ENCODE measurements around the gene MYL12A. TPM values are rescaled to one million over a fixed set of nuclear protein-coding genes. Genes with fewer than 3 reads are reported as not detected.

The MYL12A gene
- total RNA-seq, 4 donors from 2014 or later: 256 to 378 (median 305) TPM

DNA sequence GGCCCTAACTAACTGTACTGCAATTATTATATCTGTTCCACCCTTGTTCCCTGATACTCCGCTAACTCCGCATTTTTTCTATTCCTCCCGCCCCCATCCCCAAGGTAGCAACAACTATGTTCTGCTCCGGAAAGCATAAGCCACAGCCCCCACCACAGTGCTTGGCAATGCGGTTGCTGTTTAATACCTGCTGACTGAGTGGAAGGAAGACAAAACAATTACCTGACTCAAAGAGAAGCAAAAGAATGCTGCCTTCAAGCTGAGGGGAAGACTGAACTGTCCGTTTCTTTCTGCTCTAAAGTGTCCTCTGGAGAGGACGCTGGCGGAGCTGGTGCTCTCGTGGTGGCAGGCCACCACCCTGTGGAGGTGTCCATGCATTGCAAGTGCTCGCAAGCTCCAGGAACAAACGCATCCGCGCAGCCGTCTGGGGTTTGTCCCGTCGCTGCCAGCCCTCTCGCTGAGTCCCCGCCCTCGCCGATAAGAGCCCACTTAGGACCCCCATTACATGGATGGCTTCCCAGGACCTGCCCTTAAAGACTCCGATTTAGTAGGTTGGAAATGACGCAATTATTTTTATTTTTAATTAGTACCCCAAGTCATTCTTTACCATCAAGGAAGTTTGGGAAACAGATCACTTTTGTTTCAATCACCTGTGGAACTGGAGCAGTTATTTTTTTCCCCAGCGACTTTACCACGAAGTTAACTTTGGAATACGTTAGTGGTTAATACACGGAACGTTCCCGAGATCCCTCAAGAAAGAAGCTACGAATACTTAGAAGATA, 1.6 kb upstream of the MYL12A start:
- Histone ChIP-seq H3K27me3 (no peaks in the 10 kb centered on the region), H3K9me3 (no peaks in the 10 kb centered on the region), H3K27ac (peak overlapping the region; percentile 92 to 98), H3K36me3 (no peaks in the 10 kb centered on the region), H3K4me1 (peaks cover 0 to 6% of the 10 kb centered on the region in 2 donors), H3K4me3 (peak overlapping the region; percentile 72 to 99)
- TF ChIP-seq, protein P1, sequence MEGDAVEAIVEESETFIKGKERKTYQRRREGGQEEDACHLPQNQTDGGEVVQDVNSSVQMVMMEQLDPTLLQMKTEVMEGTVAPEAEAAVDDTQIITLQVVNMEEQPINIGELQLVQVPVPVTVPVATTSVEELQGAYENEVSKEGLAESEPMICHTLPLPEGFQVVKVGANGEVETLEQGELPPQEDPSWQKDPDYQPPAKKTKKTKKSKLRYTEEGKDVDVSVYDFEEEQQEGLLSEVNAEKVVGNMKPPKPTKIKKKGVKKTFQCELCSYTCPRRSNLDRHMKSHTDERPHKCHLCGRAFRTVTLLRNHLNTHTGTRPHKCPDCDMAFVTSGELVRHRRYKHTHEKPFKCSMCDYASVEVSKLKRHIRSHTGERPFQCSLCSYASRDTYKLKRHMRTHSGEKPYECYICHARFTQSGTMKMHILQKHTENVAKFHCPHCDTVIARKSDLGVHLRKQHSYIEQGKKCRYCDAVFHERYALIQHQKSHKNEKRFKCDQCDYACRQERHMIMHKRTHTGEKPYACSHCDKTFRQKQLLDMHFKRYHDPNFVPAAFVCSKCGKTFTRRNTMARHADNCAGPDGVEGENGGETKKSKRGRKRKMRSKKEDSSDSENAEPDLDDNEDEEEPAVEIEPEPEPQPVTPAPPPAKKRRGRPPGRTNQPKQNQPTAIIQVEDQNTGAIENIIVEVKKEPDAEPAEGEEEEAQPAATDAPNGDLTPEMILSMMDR (IDR thresholded peaks at IDR 0.05): peak; percentile 93
- peak in 1 of 2 donors; percentile 27 for TF ChIP-seq POLR2A (IDR thresholded peaks at IDR 0.05)
- peak; percentile 84 to 86 for DNase-seq
- intact Hi-C loops (cut with DNase I; ENCODE audit: low total_unique reads): loop anchor here (10.0 kb wide), 1 partner anchor 321 kb away; no protein-coding TSS in a partner anchor

DNA sequence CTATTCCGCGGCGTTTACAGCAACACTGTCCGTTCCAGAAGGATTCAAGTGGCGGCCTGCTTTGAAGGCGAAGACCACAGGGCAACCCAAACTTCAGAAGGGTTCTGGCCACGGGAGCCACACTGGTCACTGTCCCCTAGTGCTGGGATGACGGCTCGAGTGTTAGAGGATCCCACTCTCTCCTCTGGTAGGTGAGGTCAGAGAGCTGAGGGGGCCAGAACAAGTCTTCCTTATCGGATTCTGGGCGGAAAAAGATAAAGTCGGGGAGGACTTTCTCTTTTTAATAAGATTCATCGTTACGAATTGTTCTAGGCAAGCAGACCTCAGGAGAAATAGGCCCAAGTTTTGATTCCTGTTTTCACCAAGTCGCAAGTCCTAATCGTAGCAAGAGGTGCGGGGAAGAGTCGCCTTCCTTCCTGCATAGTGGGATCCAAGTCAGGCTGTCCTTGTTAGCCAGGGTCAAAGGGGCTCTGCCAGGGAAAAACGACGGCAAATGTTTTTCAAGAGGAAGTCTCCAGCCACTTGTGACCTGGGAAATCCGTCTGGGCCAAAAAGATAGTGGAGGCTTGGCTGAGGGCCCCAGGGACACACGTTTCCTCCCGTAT, 864 bp upstream of the MYL12A start:
- DNase-seq: peak; percentile 28 to 48
- TF ChIP-seq, protein P1 (IDR thresholded peaks at IDR 0.05): no peak
- TF ChIP-seq POLR2A (IDR thresholded peaks at IDR 0.05): no peak
- Histone ChIP-seq H3K27ac (peak overlapping the region; percentile 92 to 98), H3K4me1 (peaks cover 0 to 6% of the 10 kb centered on the region in 2 donors), H3K9me3 (no peaks in the 10 kb centered on the region), H3K36me3 (no peaks in the 10 kb centered on the region), H3K27me3 (no peaks in the 10 kb centered on the region), H3K4me3 (peak overlapping the region; percentile 72 to 99)
- intact Hi-C loops (cut with DNase I; ENCODE audit: low total_unique reads): loop anchor here (10.0 kb wide), 1 partner anchor 322 kb away; no protein-coding TSS in a partner anchor

DNA sequence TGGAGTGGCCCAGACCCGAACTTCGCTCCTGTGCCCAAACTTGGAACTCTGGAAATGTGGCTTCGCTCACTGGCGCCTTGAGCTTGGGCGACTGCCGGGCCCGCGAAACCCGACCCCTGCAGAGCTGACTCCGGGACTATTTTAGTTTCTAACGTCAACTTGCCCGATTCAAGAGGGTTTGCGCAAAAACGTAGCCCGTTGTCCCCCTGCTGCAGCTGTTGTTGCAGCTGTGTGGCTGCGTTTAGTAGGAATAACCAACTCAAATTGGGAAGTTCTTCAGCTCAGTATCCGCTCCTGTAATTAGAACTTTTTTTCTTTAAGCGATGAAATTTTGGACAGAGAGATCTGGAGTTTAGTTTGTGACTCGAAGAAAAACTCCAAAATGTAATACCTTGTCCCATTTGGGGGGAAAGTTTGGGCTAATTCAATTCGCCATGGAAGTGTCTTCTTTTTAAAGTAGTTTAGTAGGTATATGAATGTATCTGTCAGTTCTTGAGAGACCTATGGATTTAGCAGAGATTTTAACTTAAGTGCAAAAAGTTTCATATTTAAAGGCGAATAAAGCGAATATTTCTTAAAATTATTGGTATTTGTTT, 559 bp downstream of the MYL12A start:
- Histone ChIP-seq H3K4me1 (peaks cover 0 to 6% of the 10 kb centered on the region in 2 donors), H3K27ac (peak overlapping the region; percentile 92 to 98), H3K27me3 (no peaks in the 10 kb centered on the region), H3K36me3 (no peaks in the 10 kb centered on the region), H3K9me3 (no peaks in the 10 kb centered on the region), H3K4me3 (peak overlapping the region; percentile 72 to 99)
- TF ChIP-seq, protein P1 (IDR thresholded peaks at IDR 0.05): no peak
- TF ChIP-seq POLR2A (IDR thresholded peaks at IDR 0.05): no peak
- DNase-seq: peak in 1 of 2 donors; percentile 51
- intact Hi-C loops (cut with DNase I; ENCODE audit: low total_unique reads): loop anchor here (10.0 kb wide), 1 partner anchor 323 kb away; no protein-coding TSS in a partner anchor

DNA sequence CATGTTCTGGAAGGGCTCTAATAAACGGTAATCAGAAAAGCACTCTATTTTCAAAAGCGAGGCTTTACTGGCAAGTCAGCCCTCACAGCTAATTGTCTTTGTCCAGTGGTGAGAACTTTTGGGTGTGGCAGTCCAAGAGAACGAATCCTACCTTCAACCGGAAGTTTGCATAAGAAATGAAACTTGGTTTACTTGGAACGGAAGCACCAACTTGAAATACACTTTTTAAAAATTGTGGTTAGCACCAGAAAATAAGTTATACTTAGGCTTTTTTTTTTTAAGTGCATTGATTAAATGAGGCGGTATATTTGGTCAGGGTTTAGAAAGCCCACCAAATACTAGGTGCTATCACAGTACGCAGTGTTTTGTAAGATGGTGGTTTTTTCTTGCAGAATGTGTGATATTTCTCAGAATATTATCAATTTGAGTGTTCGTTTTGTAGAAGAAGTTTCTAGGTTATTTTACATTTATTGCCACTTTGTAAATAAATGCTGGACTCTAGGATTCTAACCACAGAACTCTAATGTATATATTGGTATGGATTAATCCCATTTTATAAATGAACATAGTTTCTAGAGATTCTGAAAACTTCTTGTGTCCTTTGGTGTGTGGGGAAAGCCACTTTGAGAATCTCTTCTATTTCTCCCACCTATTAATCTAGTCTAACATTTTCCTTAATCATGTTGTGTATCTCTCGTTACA, 1.2 kb downstream of the MYL12A start:
- TF ChIP-seq POLR2A (IDR thresholded peaks at IDR 0.05): no peak
- TF ChIP-seq, protein P1 (IDR thresholded peaks at IDR 0.05): no peak
- no peak for DNase-seq
- Histone ChIP-seq H3K27me3 (no peaks in the 10 kb centered on the region), H3K36me3 (no peaks in the 10 kb centered on the region), H3K4me1 (peaks cover 0 to 6% of the 10 kb centered on the region in 2 donors), H3K27ac (peak overlapping the region; percentile 92 to 98), H3K4me3 (peak overlapping the region; percentile 72 to 99), H3K9me3 (no peaks in the 10 kb centered on the region)
- intact Hi-C loops (cut with DNase I; ENCODE audit: low total_unique reads): loop anchor here (10.0 kb wide), 1 partner anchor 324 kb away; no protein-coding TSS in a partner anchor
